SK-N-SH treated with all-trans-retinoic acid at 6 μM for 48 hours (cell line): ENCODE data around the gene KIF2A.

Experiments used
- PATZ1 ChIP-seq: fragments of 250-450 bp; sonication (Bioruptor Pico); IDR thresholded peaks from 2 replicates; pipeline ENCODE4 v1.8.0; 2020; ENCODE audit warnings: mild to moderate bottlenecking, moderate library complexity, borderline replicate concordance
- RARB ChIP-seq: fragments of 250-450 bp; sonication (Bioruptor Pico); IDR thresholded peaks from 2 replicates; pipeline ENCODE4 v1.8.0; 2021; ENCODE audit warnings: mild to moderate bottlenecking, moderate library complexity

GRCh38 chr5:62412549-62413329 is 106.7 kb downstream of the KIF2A start, which contains the start of gene IPO11:
- TF ChIP-seq PATZ1 = no peak
- TF ChIP-seq RARB (CRISPR knock-in tag) = no peak
